HG03025 (cell line): ENCODE measurements around the gene GPX3.

Experiments
- ATAC-seq: cut with Tn5 transposase; IDR thresholded peaks from one replicate; pipeline ENCODE4 v1.9.1; 2021; ENCODE audit warnings: mild to moderate bottlenecking, moderate library complexity; ENCODE audit not compliant: unreplicated experiment, low FRiP score

Gene GPX3

DNA sequence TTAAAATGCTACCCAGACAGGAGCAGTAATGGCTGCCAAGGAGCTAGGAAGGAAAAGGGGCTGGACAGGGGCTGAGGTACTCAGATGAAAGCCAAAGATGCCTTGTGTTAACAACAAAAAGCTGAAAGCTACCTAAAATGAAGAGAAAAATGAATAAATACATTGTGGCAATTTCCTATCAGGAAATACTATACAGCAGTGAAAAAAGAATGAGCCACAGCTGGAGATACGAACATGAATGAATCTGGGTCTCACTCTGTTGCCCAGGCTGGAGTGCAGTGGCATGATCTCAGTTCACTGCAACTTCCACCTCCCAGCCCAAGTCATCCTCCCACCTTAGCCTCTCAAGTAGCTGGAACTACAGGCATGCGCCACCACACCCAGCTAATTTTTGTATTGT is 54.2 kb downstream of the GPX3 start:
- ATAC-seq = no peak

DNA sequence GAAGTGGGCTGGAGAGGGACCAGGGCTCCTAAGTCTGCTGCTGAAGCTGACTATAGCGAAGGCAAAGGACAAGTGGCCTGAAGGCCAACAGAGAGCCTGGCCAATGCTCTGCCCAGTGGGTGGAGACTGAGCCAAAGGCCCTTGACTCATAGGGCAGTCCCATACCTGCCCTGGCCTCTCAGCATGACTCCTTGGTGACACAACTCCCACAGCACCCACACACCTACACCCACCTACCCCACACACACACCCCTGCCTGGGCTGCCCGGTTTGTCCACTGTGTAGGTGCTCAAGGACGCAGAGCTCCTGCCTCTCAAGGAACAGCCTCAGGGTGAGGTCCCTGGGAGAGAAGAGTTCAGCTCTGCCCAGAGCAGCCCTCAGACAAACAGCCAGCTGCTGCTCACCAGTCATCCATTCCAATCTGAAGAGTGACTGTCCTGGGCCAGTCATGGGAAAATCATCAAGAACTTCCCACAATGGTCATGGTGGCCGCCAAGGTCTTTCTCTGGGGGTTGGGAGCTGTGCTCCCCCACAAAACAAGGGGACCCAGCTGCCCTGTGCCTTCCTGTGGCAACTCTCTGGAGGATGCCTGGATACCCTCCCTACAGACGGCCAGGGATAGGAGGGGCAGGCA is 55.4 kb downstream of the GPX3 start:
- no peak for ATAC-seq

DNA sequence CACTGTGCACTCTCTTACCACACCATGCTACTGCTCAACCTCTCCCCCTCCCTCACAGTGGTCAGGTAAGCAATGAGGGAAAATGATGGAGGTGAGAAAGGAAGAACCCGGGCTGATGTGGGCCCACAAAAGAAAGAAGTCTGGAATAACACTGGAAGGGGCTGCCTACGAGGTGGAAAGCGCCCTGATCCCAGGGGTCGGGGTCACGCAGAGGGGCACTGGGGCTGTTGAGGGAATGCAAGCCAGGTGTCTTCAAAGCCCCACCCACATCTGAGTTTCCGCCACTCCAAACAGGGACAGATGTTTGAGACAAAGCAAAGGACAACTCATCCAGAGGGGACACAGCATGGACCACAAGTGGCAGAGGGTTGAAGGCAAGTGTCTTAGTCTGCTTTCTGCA is 56.2 kb downstream of the GPX3 start:
- ATAC-seq = no peak

DNA sequence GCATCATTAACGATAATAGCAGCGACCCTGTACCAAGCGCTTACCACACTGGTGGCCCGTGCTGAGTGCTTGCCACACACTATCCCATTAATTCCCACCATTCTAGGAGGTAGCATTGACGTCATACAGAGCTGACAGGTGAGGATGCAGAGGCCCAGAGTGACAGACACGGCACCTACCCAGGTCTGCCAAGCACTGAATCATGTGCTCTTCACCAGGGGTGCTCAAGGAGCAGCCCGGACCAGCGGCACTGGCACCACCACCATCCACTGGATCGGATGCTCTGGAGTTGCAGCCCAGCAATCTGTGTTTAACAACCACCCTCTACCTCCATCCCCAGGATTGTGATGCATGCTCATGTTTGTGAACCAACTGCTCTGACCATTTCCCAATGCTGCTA is 57.0 kb downstream of the GPX3 start:
- ATAC-seq = no peak

DNA sequence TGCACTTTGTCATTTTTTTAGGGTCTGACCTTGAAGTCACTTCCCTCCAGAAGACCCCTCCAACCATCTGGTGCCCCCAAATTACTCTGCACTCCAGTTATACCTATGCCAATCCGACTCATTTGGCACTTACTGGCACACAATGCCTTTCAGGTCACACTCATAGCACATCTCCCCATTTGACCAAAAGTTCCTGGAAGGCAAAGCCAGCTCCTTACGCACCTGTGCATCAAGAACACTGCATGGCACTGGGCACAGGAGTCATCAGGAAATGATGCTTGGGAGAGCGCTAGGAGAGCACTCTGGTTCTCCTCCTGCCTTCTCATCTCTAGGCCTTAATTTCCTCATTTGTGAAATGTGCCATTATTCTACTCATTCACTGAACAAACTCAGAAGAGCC is 57.6 kb downstream of the GPX3 start:
- no peak for ATAC-seq
